NCI-H1436 (cell line): Measurements from ENCODE around the gene CHAMP1.
A peak's percentile ranks its signal among the peaks of the same experiment; 100 is the strongest.
"Not testable (repeated sequence)": the region's sequence is repeated elsewhere in the genome, so short reads cannot be mapped to it uniquely, and the experiment has no call there.

Experiments
- DNase-seq: peaks from one replicate; lab custom pipeline; 2025; lab: John Stamatoyannopoulos, UW

CHAMP1 gene

GRCh38 chr13:114334305-114335053 lies 20.2 kb downstream of the CHAMP1 start:
- DNase-seq: no peak

GRCh38 chr13:114336457-114336856 lies 22.2 kb downstream of the CHAMP1 start:
- DNase-seq: not testable (repeated sequence)

GRCh38 chr13:114338959-114339358 lies 24.7 kb downstream of the CHAMP1 start:
- DNase-seq: no peak

- peak; percentile 68 for DNase-seq
Measured at GRCh38 chr13:114339857-114340534, 25.7 kb downstream of the CHAMP1 start.

- no peak for DNase-seq
Measured at GRCh38 chr13:114341003-114341777, 26.9 kb downstream of the CHAMP1 start.

- not testable (repeated sequence) for DNase-seq
Measured at GRCh38 chr13:114347256-114347655, 33.0 kb downstream of the CHAMP1 start.

GRCh38 chr13:114352763-114353162 lies 38.5 kb downstream of the CHAMP1 start:
- not testable (repeated sequence) for DNase-seq

GRCh38 chr13:114353382-114353781 lies 39.1 kb downstream of the CHAMP1 start:
- not testable (repeated sequence) for DNase-seq
